ENCODE results near the gene ARHGAP18. TPM values are rescaled to one million over a fixed set of nuclear protein-coding genes. Genes with fewer than 3 reads are reported as not detected.

Gene ARHGAP18
- total and polyA plus RNA-seq, 2 of the 13 experiments (the other 11 are each of a cell fraction or from before 2014, with no cell fraction given): 58.2 to 115 TPM

- TF ChIP-seq ZNF597 (CRISPR knock-in tag; IDR thresholded peaks at IDR 0.05) (no peak), WIZ (CRISPR knock-in tag; IDR thresholded peaks at IDR 0.05) (no peak), MTF1 (CRISPR knock-in tag; IDR thresholded peaks at IDR 0.05) (no peak), MYNN (CRISPR knock-in tag; IDR thresholded peaks at IDR 0.05; ENCODE audit: low read depth) (no peak), ZNF317 (CRISPR knock-in tag; IDR thresholded peaks at IDR 0.05) (no peak), ZNF101 (CRISPR knock-in tag; IDR thresholded peaks at IDR 0.05; ENCODE audit: borderline replicate concordance, low read depth) (no peak), ZMAT3 (CRISPR knock-in tag; conservative IDR thresholded peaks at IDR 0.05) (no peak), ZFYVE20 (CRISPR knock-in tag; IDR thresholded peaks at IDR 0.05; ENCODE audit: borderline replicate concordance, low read depth) (no peak), CEBPG (CRISPR knock-in tag; IDR thresholded peaks at IDR 0.05) (peak; percentile 90), ZNF431 (CRISPR knock-in tag; IDR thresholded peaks at IDR 0.05; ENCODE audit: borderline replicate concordance, low read depth) (no peak), ZNF775 (CRISPR knock-in tag; IDR thresholded peaks at IDR 0.05; ENCODE audit: borderline replicate concordance) (no peak), SSRP1 (CRISPR knock-in tag; IDR thresholded peaks at IDR 0.05) (no peak), ELK4 (CRISPR knock-in tag; IDR thresholded peaks at IDR 0.05; ENCODE audit: borderline replicate concordance) (no peak), SATB2 (CRISPR knock-in tag; IDR thresholded peaks at IDR 0.05) (no peak), ATRX (CRISPR knock-in tag; IDR thresholded peaks at IDR 0.05; ENCODE audit: borderline replicate concordance) (no peak), TEAD3 (CRISPR knock-in tag; optimal IDR thresholded peaks at IDR 0.05; ENCODE audit: borderline replicate concordance) (peak; percentile 89), ZNF672 (CRISPR knock-in tag; IDR thresholded peaks at IDR 0.05) (no peak), ZNF776 (CRISPR knock-in tag; IDR thresholded peaks at IDR 0.05) (no peak), MAFK (conservative IDR thresholded peaks at IDR 0.05 in 1 of 2, IDR thresholded peaks at IDR 0.05 in 1 of 2; ENCODE audit: low read length in 2 of 2) (peak; percentile 44 to 62; a peak in 3 of 4 replicates), ZNF580 (CRISPR knock-in tag; IDR thresholded peaks at IDR 0.05; ENCODE audit: borderline replicate concordance, low read depth) (no peak), ZNF33A (CRISPR knock-in tag; IDR thresholded peaks at IDR 0.05; ENCODE audit: borderline replicate concordance) (no peak), ZNF318 (CRISPR knock-in tag; IDR thresholded peaks at IDR 0.05) (no peak)
Observed at GRCh38 chr6:129644567-129645015, 65.4 kb downstream of the ARHGAP18 start (continued).
